LNCaP clone FGC (cell line): Measurements from ENCODE around the gene ZNF329.

ENCODE experiments used
- DNase-seq: peaks from one replicate; pipeline ENCODE4 v3.0.0-alpha.2; 2011; ENCODE audit warnings: low read depth
- H3K4me3 ChIP-seq: 2 replicates; pipeline ENCODE4 v1.5.1; 2011; ENCODE audit warnings: mild to moderate bottlenecking, low read depth, low read length, control low read depth
- TF ChIP-seq, protein P1 (sequence below): IDR thresholded peaks from 2 replicates; pipeline ENCODE4 v1.5.1; 2012; ENCODE audit warnings: mild to moderate bottlenecking; ENCODE audit not compliant: control insufficient read depth, insufficient read depth; ENCODE audit errors: extremely low read depth

Gene ZNF329

DNA sequence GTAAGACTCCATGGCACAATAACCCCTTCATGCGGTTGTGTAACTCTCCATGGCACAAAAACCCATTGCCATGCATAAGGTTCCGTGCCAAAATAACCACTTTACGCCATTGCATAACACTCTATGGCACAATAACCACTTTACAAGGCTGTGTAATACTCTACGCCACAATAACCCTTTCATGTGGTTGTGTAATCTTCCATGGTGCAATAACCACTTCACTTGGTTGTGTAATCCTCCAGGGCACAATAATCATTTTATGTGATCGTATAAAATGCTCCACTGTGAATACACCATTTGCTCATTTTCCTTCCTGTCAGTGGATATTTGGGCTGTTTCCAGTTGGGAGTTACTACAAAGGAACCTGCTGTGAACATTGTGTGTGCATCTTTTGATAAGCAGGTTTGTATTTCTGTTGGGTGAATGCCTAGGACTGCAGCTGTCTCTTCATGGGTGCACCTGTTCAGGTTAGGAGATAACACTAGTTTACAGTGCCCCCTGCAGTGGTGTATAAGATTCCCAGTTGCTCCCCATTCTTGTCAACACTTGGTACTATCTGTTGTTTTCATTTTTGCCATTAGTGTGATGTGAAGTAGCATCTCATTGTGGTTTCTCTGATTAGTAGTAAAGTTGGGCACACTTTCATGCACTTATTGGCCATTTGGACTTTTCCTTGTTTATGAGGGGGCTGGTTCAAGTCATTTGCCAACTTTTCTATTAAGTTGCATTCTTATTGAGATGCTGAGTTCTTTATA, 31.4 kb downstream of the ZNF329 start:
- DNase-seq = no peak
- H3K4me3 ChIP-seq = no peak overlapping the region
- TF ChIP-seq, protein P1, sequence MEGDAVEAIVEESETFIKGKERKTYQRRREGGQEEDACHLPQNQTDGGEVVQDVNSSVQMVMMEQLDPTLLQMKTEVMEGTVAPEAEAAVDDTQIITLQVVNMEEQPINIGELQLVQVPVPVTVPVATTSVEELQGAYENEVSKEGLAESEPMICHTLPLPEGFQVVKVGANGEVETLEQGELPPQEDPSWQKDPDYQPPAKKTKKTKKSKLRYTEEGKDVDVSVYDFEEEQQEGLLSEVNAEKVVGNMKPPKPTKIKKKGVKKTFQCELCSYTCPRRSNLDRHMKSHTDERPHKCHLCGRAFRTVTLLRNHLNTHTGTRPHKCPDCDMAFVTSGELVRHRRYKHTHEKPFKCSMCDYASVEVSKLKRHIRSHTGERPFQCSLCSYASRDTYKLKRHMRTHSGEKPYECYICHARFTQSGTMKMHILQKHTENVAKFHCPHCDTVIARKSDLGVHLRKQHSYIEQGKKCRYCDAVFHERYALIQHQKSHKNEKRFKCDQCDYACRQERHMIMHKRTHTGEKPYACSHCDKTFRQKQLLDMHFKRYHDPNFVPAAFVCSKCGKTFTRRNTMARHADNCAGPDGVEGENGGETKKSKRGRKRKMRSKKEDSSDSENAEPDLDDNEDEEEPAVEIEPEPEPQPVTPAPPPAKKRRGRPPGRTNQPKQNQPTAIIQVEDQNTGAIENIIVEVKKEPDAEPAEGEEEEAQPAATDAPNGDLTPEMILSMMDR = no peak

DNA sequence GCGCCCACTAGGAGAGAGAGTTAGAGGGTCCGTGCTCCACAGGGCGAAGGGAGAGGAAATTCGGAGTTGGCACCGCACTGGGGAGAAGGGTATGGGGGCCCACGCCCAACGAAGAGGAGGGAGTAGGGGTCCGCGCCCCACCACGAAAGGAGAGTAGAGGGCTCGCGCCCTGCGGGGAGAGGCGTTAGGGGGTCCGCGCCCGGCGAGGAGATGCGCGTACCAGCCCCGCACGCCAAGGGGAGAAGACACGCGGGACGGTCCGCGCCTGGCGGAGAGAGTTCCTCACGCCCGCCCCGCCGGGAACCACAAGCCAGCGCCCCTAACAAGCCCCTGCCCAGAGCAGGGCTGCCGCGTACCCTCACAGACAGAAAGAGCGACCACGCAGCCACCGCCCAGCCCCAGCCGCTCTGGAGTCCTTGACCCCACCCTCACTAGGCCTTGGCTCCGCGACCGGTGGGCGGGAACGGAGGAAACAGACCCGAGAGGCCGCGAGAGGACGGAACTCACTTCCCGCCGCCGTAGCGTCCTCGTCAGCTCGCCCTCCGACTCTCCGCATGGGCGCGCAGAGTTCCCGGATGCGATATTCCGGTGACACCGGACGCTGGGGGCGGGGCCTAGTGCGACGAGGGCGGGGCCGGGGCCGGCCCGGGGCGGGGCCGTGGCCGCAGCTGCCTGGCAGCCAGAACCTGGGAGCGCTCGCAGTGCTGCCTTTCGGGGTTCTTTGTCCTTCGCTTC, 32.6 kb downstream of the ZNF329 start:
- TF ChIP-seq, protein P1 = no peak
- H3K4me3 ChIP-seq = no peak overlapping the region
- DNase-seq = no peak

DNA sequence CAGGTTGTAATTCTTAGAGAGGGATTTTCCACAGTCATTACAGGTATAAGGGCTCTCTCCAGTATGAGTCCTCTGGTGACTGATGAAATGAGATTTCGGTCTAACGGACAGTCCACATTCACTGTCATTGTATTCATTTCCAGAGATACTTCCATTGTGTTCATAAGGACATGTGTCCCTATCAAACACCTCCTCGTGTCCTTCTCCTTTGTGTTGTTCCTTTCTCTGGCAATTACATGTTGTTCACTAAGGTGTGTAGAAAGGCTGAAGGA, 42.1 kb downstream of the ZNF329 start:
- DNase-seq = no peak
- TF ChIP-seq, protein P1 = no peak
- no peak overlapping the region for H3K4me3 ChIP-seq

GRCh38 chr19:58107778-58108545, 42.6 kb downstream of the ZNF329 start:
- TF ChIP-seq, protein P1 = no peak
- no peak for DNase-seq
- H3K4me3 ChIP-seq = no peak overlapping the region

DNA sequence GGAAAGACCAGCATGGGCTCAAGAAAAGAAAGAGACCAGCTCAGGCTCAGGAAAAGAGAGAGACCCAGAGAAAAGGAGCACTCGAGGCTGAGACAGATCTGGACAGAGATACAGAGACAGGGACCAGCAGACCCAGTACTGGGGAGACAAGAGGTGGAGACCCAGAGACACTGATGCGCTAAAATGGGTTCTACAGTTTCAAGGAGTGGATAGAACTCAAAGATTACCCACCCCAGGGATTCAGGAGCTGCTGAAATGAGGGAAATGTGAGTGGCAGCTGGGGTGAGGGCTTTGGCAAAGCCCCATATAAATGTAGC, 51.9 kb downstream of the ZNF329 start:
- DNase-seq = no peak
- peak overlapping the region; percentile 88 for H3K4me3 ChIP-seq
- TF ChIP-seq, protein P1 = no peak

DNA sequence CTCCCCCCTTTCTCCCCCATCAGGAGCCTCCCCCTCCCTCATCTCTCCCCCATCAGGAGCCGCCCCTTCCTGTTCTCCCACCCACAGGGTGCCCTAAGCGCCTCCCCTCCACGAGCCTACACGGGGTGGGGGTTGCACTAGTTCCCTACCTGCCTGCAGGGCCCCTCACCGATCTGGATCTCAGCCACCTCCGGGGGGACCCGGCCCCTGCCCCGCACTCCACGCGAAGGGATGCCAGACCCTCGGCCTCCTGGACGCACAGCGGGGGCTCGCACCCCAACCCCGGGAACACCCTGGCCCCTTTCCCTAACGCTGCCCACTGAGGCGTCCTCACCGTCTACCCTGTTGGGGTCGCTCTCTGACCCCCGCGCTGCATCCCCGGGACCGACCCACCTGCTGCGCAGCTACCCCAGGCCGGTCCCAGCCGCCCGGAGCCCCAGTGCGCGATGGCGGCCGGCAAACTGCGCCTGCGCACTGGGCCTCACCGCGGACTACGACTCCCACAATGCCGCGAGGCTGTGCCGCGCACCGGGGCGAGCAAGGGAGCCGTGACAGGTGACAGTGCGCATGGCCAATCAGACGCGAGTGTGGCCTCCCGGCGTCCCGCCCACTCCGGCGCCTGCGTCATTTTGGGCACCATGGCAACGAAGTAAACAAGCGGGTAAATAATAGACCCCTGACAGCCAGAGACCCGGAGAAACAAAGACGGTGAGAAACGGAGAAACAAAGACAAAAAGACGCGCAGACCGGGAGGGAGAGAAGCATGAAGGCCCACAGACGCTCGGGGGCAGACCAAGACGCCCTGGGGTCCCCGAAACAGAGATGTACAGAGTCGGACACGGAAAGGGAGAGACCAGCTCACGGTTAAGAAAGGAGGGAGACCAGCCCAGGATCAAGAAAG, 52.6 kb downstream of the ZNF329 start, which contains the start of gene ZSCAN18:
Gene ZSCAN18 (minus strand): TSS at position 451 of the 901 bp plus-strand sequence. CDS start 7,964 bp downstream, outside the sequence.
- peak; percentile 71 for DNase-seq
- H3K4me3 ChIP-seq = peak within 1 kb of the TSS; percentile 88
- TF ChIP-seq, protein P1 = no peak
